Hepatocyte (in vitro differentiated cells): Measurements from ENCODE around the gene FILIP1.
"Not testable (repeated sequence)": the region's sequence is repeated elsewhere in the genome, so short reads cannot be mapped to it uniquely, and the experiment has no call there.

Experiments used
- EZH2phosphoT487 ChIP-seq: fragments of 200-600 bp; sonication (generic); IDR thresholded peaks from one replicate; pipeline ENCODE4 v1.6.1; 2018; ENCODE audit warnings: antibody characterized with exemption, mild to moderate bottlenecking, low read depth, moderate library complexity; ENCODE audit not compliant: unreplicated experiment, severe bottlenecking
- TF ChIP-seq, protein P1 (sequence below): fragments of 200-600 bp; sonication (generic); IDR thresholded peaks from 2 replicates; pipeline ENCODE4 v1.5.1; 2016; ENCODE audit warnings: antibody characterized with exemption, mild to moderate bottlenecking; ENCODE audit not compliant: poor library complexity

DNA sequence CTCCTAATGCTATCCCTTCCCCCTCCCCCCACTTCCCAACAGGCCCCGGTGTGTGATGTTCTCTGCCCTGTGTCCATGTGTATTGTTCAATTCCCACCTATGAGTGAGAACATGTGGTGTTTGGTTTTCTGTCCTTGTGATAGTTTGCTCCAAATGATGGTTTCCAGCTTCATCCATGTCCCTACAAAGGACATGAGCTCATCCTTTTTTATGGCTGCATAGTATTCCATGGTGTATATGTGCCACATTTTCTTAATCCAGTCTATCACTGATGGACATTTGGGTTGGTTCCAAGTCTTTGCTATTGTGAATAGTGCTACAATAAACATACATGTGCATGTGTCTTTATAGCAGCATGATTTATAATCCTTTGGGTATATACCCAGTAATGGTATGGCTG lies 60.8 kb downstream of the FILIP1 start:
- TF ChIP-seq, protein P1, sequence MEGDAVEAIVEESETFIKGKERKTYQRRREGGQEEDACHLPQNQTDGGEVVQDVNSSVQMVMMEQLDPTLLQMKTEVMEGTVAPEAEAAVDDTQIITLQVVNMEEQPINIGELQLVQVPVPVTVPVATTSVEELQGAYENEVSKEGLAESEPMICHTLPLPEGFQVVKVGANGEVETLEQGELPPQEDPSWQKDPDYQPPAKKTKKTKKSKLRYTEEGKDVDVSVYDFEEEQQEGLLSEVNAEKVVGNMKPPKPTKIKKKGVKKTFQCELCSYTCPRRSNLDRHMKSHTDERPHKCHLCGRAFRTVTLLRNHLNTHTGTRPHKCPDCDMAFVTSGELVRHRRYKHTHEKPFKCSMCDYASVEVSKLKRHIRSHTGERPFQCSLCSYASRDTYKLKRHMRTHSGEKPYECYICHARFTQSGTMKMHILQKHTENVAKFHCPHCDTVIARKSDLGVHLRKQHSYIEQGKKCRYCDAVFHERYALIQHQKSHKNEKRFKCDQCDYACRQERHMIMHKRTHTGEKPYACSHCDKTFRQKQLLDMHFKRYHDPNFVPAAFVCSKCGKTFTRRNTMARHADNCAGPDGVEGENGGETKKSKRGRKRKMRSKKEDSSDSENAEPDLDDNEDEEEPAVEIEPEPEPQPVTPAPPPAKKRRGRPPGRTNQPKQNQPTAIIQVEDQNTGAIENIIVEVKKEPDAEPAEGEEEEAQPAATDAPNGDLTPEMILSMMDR, result not testable (repeated sequence)
- not testable (repeated sequence) for TF ChIP-seq EZH2phosphoT487
